Measurements from ENCODE around the gene PHF21A.

- no peak for TF ChIP-seq EZH2 (IDR thresholded peaks at IDR 0.05; ENCODE audit: insufficient read depth, low read length)
- no peak for TF ChIP-seq CTCF (IDR thresholded peaks at IDR 0.05; ENCODE audit: insufficient read depth, low read depth, low read length)
Measured at GRCh38 chr11:46079662-46080061, 41.6 kb downstream of the PHF21A start.

Measured in astrocyte (in vitro differentiated cells and primary cell).